SK-N-SH treated with all-trans-retinoic acid at 6 μM for 48 hours (cell line): ENCODE results near the gene GANC.

ENCODE experiments used
- ATAC-seq: fragments of 200-7000 bp; cut with Tn5 transposase; 3 replicates; pipeline ENCODE4 v1.9.1; 2020; ENCODE audit warnings: mild to moderate bottlenecking, moderate library complexity
- ARNTL ChIP-seq: fragments of 450-650 bp; formaldehyde crosslinking; IDR thresholded peaks from 2 replicates; pipeline ENCODE4 v1.5.0; 2020; ENCODE audit warnings: low read depth, mild to moderate bottlenecking, moderate library complexity, borderline replicate concordance
- BACH2 ChIP-seq: fragments of 250-450 bp; sonication (Bioruptor Pico); IDR thresholded peaks from 2 replicates; pipeline ENCODE4 v1.9.0; 2021; ENCODE audit warnings: mild to moderate bottlenecking, borderline replicate concordance
- CREB5 ChIP-seq: fragments of 250-450 bp; sonication (Bioruptor Pico); IDR thresholded peaks from 2 replicates; pipeline ENCODE4 v1.5.1; 2020; ENCODE audit warnings: low read depth, mild to moderate bottlenecking, moderate library complexity
- CSDC2 ChIP-seq: fragments of 250-450 bp; sonication (Bioruptor Pico); IDR thresholded peaks from 2 replicates; pipeline ENCODE4 v1.5.0; 2020; ENCODE audit warnings: mild to moderate bottlenecking, moderate library complexity
- CSRNP3 ChIP-seq: fragments of 250-450 bp; sonication (Bioruptor Pico); IDR thresholded peaks from 2 replicates; pipeline ENCODE4 v1.5.1; 2021; ENCODE audit warnings: mild to moderate bottlenecking, moderate library complexity
- ESRRG ChIP-seq: fragments of 250-450 bp; sonication (Bioruptor Pico); IDR thresholded peaks from 2 replicates; pipeline ENCODE4 v1.6.1; 2021; ENCODE audit warnings: mild to moderate bottlenecking
- GLIS3 ChIP-seq: fragments of 250-450 bp; sonication (Bioruptor Pico); IDR thresholded peaks from 2 replicates; pipeline ENCODE4 v1.5.0; 2020; ENCODE audit warnings: mild to moderate bottlenecking, moderate library complexity
- ISL1 ChIP-seq: fragments of 250-450 bp; sonication (Bioruptor Pico); IDR thresholded peaks from 2 replicates; pipeline ENCODE4 v2.1.2; 2022; ENCODE audit warnings: mild to moderate bottlenecking, moderate library complexity
- OSR1 ChIP-seq: fragments of 250-450 bp; sonication (Bioruptor Pico); IDR thresholded peaks from 2 replicates; pipeline ENCODE4 v1.8.0; 2022; ENCODE audit warnings: moderate library complexity, mild to moderate bottlenecking, inconsistent platforms
- PATZ1 ChIP-seq: fragments of 250-450 bp; sonication (Bioruptor Pico); IDR thresholded peaks from 2 replicates; pipeline ENCODE4 v1.8.0; 2020; ENCODE audit warnings: mild to moderate bottlenecking, moderate library complexity, borderline replicate concordance
- POU6F1 ChIP-seq: fragments of 250-450 bp; sonication (Bioruptor Pico); IDR thresholded peaks from 2 replicates; pipeline ENCODE4 v1.8.0; 2021; ENCODE audit warnings: low read depth, mild to moderate bottlenecking, moderate library complexity, borderline replicate concordance
- PPARA ChIP-seq: fragments of 250-450 bp; sonication (Bioruptor Pico); IDR thresholded peaks from 2 replicates; pipeline ENCODE4 v1.5.0; 2020; ENCODE audit warnings: mild to moderate bottlenecking, borderline replicate concordance
- SNAI2 ChIP-seq: fragments of 250-450 bp; sonication (Bioruptor Pico); IDR thresholded peaks from 2 replicates; pipeline ENCODE4 v1.5.0; 2020; ENCODE audit warnings: mild to moderate bottlenecking, moderate library complexity
- TOX ChIP-seq: fragments of 250-450 bp; sonication (Bioruptor Pico); IDR thresholded peaks from 2 replicates; pipeline ENCODE4 v1.8.0; 2021; ENCODE audit warnings: mild to moderate bottlenecking, moderate library complexity, borderline replicate concordance
- TSHZ2 ChIP-seq: fragments of 250-450 bp; sonication (Bioruptor Pico); IDR thresholded peaks from 2 replicates; pipeline ENCODE4 v1.5.0; 2020; ENCODE audit warnings: mild to moderate bottlenecking, moderate library complexity
- ZC3H10 ChIP-seq: fragments of 250-450 bp; sonication (Bioruptor Pico); IDR thresholded peaks from 2 replicates; pipeline ENCODE4 v1.5.1; 2021; ENCODE audit warnings: mild to moderate bottlenecking, moderate library complexity
- ZFP3 ChIP-seq: fragments of 250-450 bp; sonication (Bioruptor Pico); IDR thresholded peaks from 2 replicates; pipeline ENCODE4 v1.5.0; 2020; ENCODE audit warnings: mild to moderate bottlenecking, moderate library complexity
- ZFP30 ChIP-seq: fragments of 450-650 bp; formaldehyde crosslinking; IDR thresholded peaks from 2 replicates; pipeline ENCODE4 v1.5.0; 2022; ENCODE audit warnings: mild to moderate bottlenecking, moderate library complexity
- ZNF565 ChIP-seq: fragments of 450-650 bp; formaldehyde crosslinking; conservative IDR thresholded peaks from 2 replicates; pipeline ENCODE4 v1.5.0; 2020; ENCODE audit warnings: low read depth, mild to moderate bottlenecking, moderate library complexity
- ZNF70 ChIP-seq: fragments of 450-650 bp; formaldehyde crosslinking; IDR thresholded peaks from 2 replicates; pipeline ENCODE4 v1.5.0; 2020; ENCODE audit warnings: mild to moderate bottlenecking, moderate library complexity
- ZNF8 ChIP-seq: fragments of 450-650 bp; formaldehyde crosslinking; IDR thresholded peaks from 2 replicates; pipeline ENCODE4 v1.5.0; 2020; ENCODE audit warnings: mild to moderate bottlenecking, moderate library complexity

GANC gene

GRCh38 chr15:42232606-42233005, 40.4 kb upstream of the GANC start:
- TF ChIP-seq PPARA (CRISPR knock-in tag) (no peak), GLIS3 (CRISPR knock-in tag) (no peak), ZNF70 (no peak), ZC3H10 (CRISPR knock-in tag) (no peak), ZNF565 (CRISPR knock-in tag) (no peak), PATZ1 (CRISPR knock-in tag) (no peak), ARNTL (CRISPR knock-in tag) (no peak), ESRRG (CRISPR knock-in tag) (no peak), SNAI2 (CRISPR knock-in tag) (no peak), ZFP3 (no peak), CSDC2 (CRISPR knock-in tag) (no peak), POU6F1 (CRISPR knock-in tag) (no peak), TSHZ2 (no peak), OSR1 (CRISPR knock-in tag) (no peak), CSRNP3 (CRISPR knock-in tag) (no peak), ZFP30 (CRISPR knock-in tag) (no peak), ISL1 (CRISPR knock-in tag) (no peak), BACH2 (CRISPR knock-in tag) (no peak), CREB5 (no peak), TOX (no peak)
- TF ChIP-seq, all 23 proteins: peak for 0

GRCh38 chr15:42233107-42233506, 39.9 kb upstream of the GANC start:
- TF ChIP-seq ZFP3 (no peak), PATZ1 (CRISPR knock-in tag) (no peak), SNAI2 (CRISPR knock-in tag) (no peak), CREB5 (no peak), ZNF8 (CRISPR knock-in tag) (no peak), OSR1 (CRISPR knock-in tag) (no peak), CSDC2 (CRISPR knock-in tag) (no peak), CSRNP3 (CRISPR knock-in tag) (no peak)
- ATAC-seq, result no peak

More at GRCh38 chr15:42232606-42233005, 40.4 kb upstream of the GANC start:
- no peak for ATAC-seq
